ENCODE data around the gene FAM47E.
"Not testable (repeated sequence)": the region's sequence is repeated elsewhere in the genome, so short reads cannot be mapped to it uniquely, and the experiment has no call there.

Gene FAM47E

DNA sequence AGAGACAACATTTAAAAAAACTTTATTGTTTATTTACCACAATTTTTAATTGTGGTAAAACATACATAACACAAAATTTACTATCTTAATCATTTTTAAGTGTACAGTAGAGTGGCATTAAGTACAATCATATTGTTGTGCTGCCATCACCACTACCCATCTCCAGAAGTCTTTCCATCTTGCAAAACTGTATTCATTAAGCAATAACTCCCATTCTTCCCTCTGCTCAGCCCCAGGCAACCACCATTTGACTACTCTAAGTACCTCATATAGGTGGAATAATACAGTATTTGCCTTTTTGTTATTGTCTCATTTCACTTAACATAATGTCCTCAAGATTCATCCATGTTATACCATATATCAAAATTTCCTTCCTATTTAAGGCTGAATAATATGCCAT lies 12.8 kb upstream of the FAM47E start:
- Histone ChIP-seq H3K9ac (ENCODE audit: low read length) (no peak overlapping the region), H3K36me3 (replicated peaks; ENCODE audit: low read depth, low read length) (no peaks in the 10 kb centered on the region), H4K20me1 (ENCODE audit: insufficient read depth, low read length) (no peaks in the 10 kb centered on the region), H3K9me3 (ENCODE audit: insufficient read depth, low read length) (no peaks in the 10 kb centered on the region), H2AFZ (ENCODE audit: low read depth, low read length) (no peak overlapping the region), H3K27ac (ENCODE audit: low read length) (no peak overlapping the region), H3K4me1 (ENCODE audit: low read length) (no peaks in the 10 kb centered on the region), H3K4me2 (ENCODE audit: low read length) (no peak overlapping the region), H3K27me3 (ENCODE audit: low read depth, low read length) (no peaks in the 10 kb centered on the region), H3K4me3 (ENCODE audit: low read length) (no peak overlapping the region), H3K79me2 (ENCODE audit: low read length) (no peaks in the 10 kb centered on the region)
- no peak for TF ChIP-seq EZH2phosphoT487 (IDR thresholded peaks at IDR 0.05; ENCODE audit: low read depth)
- TF ChIP-seq, protein P1, sequence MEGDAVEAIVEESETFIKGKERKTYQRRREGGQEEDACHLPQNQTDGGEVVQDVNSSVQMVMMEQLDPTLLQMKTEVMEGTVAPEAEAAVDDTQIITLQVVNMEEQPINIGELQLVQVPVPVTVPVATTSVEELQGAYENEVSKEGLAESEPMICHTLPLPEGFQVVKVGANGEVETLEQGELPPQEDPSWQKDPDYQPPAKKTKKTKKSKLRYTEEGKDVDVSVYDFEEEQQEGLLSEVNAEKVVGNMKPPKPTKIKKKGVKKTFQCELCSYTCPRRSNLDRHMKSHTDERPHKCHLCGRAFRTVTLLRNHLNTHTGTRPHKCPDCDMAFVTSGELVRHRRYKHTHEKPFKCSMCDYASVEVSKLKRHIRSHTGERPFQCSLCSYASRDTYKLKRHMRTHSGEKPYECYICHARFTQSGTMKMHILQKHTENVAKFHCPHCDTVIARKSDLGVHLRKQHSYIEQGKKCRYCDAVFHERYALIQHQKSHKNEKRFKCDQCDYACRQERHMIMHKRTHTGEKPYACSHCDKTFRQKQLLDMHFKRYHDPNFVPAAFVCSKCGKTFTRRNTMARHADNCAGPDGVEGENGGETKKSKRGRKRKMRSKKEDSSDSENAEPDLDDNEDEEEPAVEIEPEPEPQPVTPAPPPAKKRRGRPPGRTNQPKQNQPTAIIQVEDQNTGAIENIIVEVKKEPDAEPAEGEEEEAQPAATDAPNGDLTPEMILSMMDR (IDR thresholded peaks at IDR 0.05; ENCODE audit: low read depth, low read length): no peak

DNA sequence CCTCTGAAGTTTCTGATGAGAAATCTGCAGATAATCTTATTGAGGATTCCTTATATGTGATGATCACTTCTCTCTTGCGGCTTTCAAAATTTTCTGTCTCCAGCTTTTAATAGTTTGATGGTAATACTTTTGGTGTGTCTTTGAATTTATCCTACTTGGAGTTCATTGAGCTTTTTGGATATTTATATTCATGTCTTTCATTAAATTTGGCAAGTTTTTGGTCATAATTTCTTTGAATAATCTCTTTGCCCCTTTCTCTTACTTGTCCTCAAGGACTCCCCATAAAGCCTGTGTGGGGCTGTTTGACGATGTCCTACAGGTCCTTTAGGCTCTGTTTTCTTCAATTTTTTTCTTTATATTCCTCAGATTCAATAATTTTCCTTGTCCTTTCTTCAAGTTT lies 11.3 kb upstream of the FAM47E start:
- Histone ChIP-seq H3K4me2 (ENCODE audit: low read length) (no peak overlapping the region), H3K27me3 (ENCODE audit: low read depth, low read length) (no peaks in the 10 kb centered on the region), H4K20me1 (ENCODE audit: insufficient read depth, low read length) (no peaks in the 10 kb centered on the region), H3K4me1 (ENCODE audit: low read length) (no peaks in the 10 kb centered on the region), H3K79me2 (ENCODE audit: low read length) (no peaks in the 10 kb centered on the region), H2AFZ (ENCODE audit: low read depth, low read length) (no peak overlapping the region), H3K9me3 (ENCODE audit: insufficient read depth, low read length) (no peaks in the 10 kb centered on the region), H3K27ac (ENCODE audit: low read length) (no peak overlapping the region), H3K9ac (ENCODE audit: low read length) (no peak overlapping the region), H3K36me3 (replicated peaks; ENCODE audit: low read depth, low read length) (no peaks in the 10 kb centered on the region), H3K4me3 (ENCODE audit: low read length) (no peak overlapping the region)
- no peak for TF ChIP-seq EZH2phosphoT487 (IDR thresholded peaks at IDR 0.05; ENCODE audit: low read depth)
- TF ChIP-seq, protein P1 (IDR thresholded peaks at IDR 0.05; ENCODE audit: low read depth, low read length): no peak

DNA sequence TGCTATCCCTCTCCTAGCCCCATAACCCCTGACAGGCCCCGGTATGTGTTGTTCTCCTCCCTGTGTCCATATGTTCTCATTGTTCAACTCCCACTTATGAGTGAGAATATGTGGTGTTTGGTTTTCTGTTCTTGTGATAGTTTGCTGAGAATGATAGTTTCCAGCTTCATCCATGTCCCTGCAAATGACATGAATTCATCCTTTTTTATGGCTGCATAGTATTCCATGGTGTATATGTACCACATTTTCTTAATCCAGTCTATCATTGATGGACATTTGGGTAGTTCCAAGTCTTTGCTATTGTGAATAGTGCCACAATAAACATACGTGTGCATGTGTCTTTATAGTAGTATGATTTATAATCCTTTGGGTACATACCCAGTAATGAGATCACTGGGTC lies 7.6 kb upstream of the FAM47E start:
- H3K9me3 ChIP-seq (ENCODE audit: insufficient read depth, low read length); H3K4me1 ChIP-seq (ENCODE audit: low read length); H3K9ac ChIP-seq (ENCODE audit: low read length); H3K27ac ChIP-seq (ENCODE audit: low read length); H3K79me2 ChIP-seq (ENCODE audit: low read length); H3K4me2 ChIP-seq (ENCODE audit: low read length); H4K20me1 ChIP-seq (ENCODE audit: insufficient read depth, low read length); H3K36me3 ChIP-seq (replicated peaks; ENCODE audit: low read depth, low read length); H2AFZ ChIP-seq (ENCODE audit: low read depth, low read length); H3K4me3 ChIP-seq (ENCODE audit: low read length): not testable (repeated sequence)
- peaks cover 11% of the 10 kb centered on the region for H3K27me3 ChIP-seq (ENCODE audit: low read depth, low read length)

- no peaks in the 10 kb centered on the region for H3K36me3 ChIP-seq (replicated peaks; ENCODE audit: low read depth, low read length)
- H4K20me1 ChIP-seq (ENCODE audit: insufficient read depth, low read length): no peaks in the 10 kb centered on the region
- no peaks in the 10 kb centered on the region for H3K79me2 ChIP-seq (ENCODE audit: low read length)
- no peak overlapping the region for H3K9ac ChIP-seq (ENCODE audit: low read length)
- no peaks in the 10 kb centered on the region for H3K9me3 ChIP-seq (ENCODE audit: insufficient read depth, low read length)
- H3K27me3 ChIP-seq (ENCODE audit: low read depth, low read length): peaks cover 11% of the 10 kb centered on the region
- no peak overlapping the region for H3K27ac ChIP-seq (ENCODE audit: low read length)
- H3K4me2 ChIP-seq (ENCODE audit: low read length): no peak overlapping the region
- TF ChIP-seq EZH2phosphoT487 (IDR thresholded peaks at IDR 0.05; ENCODE audit: low read depth): no peak
- TF ChIP-seq, protein P1 (IDR thresholded peaks at IDR 0.05; ENCODE audit: low read depth, low read length): no peak
- H3K4me3 ChIP-seq (ENCODE audit: low read length): no peak overlapping the region
- no peak overlapping the region for H2AFZ ChIP-seq (ENCODE audit: low read depth, low read length)
- peaks cover 4% of the 10 kb centered on the region for H3K4me1 ChIP-seq (ENCODE audit: low read length)
These were observed 5.5 kb upstream of the FAM47E start for GRCh38 chr4:76246025-76246424.

GRCh38 chr4:76246852-76247251 lies 4.7 kb upstream of the FAM47E start:
- TF ChIP-seq, protein P1 (IDR thresholded peaks at IDR 0.05; ENCODE audit: low read depth, low read length): no peak
- TF ChIP-seq EZH2phosphoT487 (IDR thresholded peaks at IDR 0.05; ENCODE audit: low read depth): no peak
- H3K9me3 ChIP-seq (ENCODE audit: insufficient read depth, low read length): no peaks in the 10 kb centered on the region
- no peak overlapping the region for H3K9ac ChIP-seq (ENCODE audit: low read length)
- H3K27ac ChIP-seq (ENCODE audit: low read length): no peak overlapping the region
- no peaks in the 10 kb centered on the region for H4K20me1 ChIP-seq (ENCODE audit: insufficient read depth, low read length)
- no peaks in the 10 kb centered on the region for H3K79me2 ChIP-seq (ENCODE audit: low read length)
- H3K4me2 ChIP-seq (ENCODE audit: low read length): no peak overlapping the region
- peaks cover 11% of the 10 kb centered on the region for H3K27me3 ChIP-seq (ENCODE audit: low read depth, low read length)
- H3K4me3 ChIP-seq (ENCODE audit: low read length): no peak overlapping the region
- peaks cover 5% of the 10 kb centered on the region for H3K4me1 ChIP-seq (ENCODE audit: low read length)
- no peaks in the 10 kb centered on the region for H3K36me3 ChIP-seq (replicated peaks; ENCODE audit: low read depth, low read length)
- no peak overlapping the region for H2AFZ ChIP-seq (ENCODE audit: low read depth, low read length)

Measured in OCI-LY3 (cell line).